K562 (cell line): ENCODE measurements around the gene CTDSPL. TPM values are rescaled to one million over a fixed set of nuclear protein-coding genes. Genes with fewer than 3 reads are reported as not detected.
A peak's percentile ranks its signal among the peaks of the same experiment; 100 is the strongest.

Experiments
- ARID2 ChIP-seq: fragments of 450-650 bp; IDR thresholded peaks from 2 replicates; pipeline ENCODE4 v1.6.1; 2017; ENCODE audit warnings: antibody characterized with exemption, mild to moderate bottlenecking
- ARNT ChIP-seq, 2 experiments: fragments of 450-650 bp; IDR thresholded peaks; 2 replicates each; pipeline ENCODE4 v1.6.1; 2016; ENCODE audit warnings: mild to moderate bottlenecking in 1 of 2
- BCL6 ChIP-seq: fragments of 250-450 bp; sonication (Bioruptor Pico); IDR thresholded peaks from 2 replicates; pipeline ENCODE4 v1.4.0; 2020
- GABPB1 ChIP-seq: sonication (generic); formaldehyde crosslinking; IDR thresholded peaks from 2 replicates; pipeline ENCODE4 v1.8.0; 2022; ENCODE audit warnings: mild to moderate bottlenecking, missing genetic modification reagents
- MCM5 ChIP-seq: fragments of 450-650 bp; IDR thresholded peaks from 2 replicates; pipeline ENCODE4 v1.6.1; 2016; ENCODE audit warnings: low read depth
- MED1 ChIP-seq: sonication (generic); formaldehyde crosslinking; IDR thresholded peaks from 2 replicates; pipeline ENCODE4 v1.8.1; 2023; ENCODE audit warnings: missing genetic modification reagents, borderline replicate concordance
- MITF ChIP-seq: IDR thresholded peaks from 2 replicates; pipeline ENCODE4 v1.6.1; 2014; ENCODE audit warnings: antibody characterized with exemption
- PATZ1 ChIP-seq: fragments of 250-450 bp; sonication (Bioruptor Pico); IDR thresholded peaks from 2 replicates; pipeline ENCODE4 v1.5.0; 2020; ENCODE audit warnings: mild to moderate bottlenecking, borderline replicate concordance
- SMC3 ChIP-seq: conservative IDR thresholded peaks from 2 replicates; pipeline ENCODE4 v1.6.1; 2011; ENCODE audit warnings: low read depth, low read length, improper control_type of control experiment; ENCODE audit not compliant: insufficient read depth
- WHSC1 ChIP-seq: IDR thresholded peaks from one replicate; pipeline ENCODE4 v1.6.1; 2012; ENCODE audit warnings: low read length, control low read depth, inconsistent platforms
- ZFP91 ChIP-seq: sonication (generic); formaldehyde crosslinking; IDR thresholded peaks from 2 replicates; pipeline ENCODE4 v1.8.0; 2022; ENCODE audit warnings: mild to moderate bottlenecking, missing genetic modification reagents
- ZNF253 ChIP-seq: fragments of 250-450 bp; sonication (Bioruptor Pico); conservative IDR thresholded peaks from 2 replicates; pipeline ENCODE4 v1.6.1; 2021; ENCODE audit warnings: mild to moderate bottlenecking
- ZNF318 ChIP-seq, 2 experiments: fragments of 450-650 bp; IDR thresholded peaks; 2 replicates each; pipeline ENCODE4 v1.6.1; 2016; ENCODE audit warnings: mild to moderate bottlenecking in 2 of 2, borderline replicate concordance in 1 of 2, low read depth in 1 of 2, moderate library complexity in 1 of 2
- ZNF766 ChIP-seq: fragments of 200-800 bp; sonication (Bioruptor generic); conservative IDR thresholded peaks from 2 replicates; pipeline ENCODE4 v1.6.1; 2016; ENCODE audit warnings: missing genetic modification characterization, missing compliant biosample characterization
- polyA plus RNA-seq, 8 experiments: library from polyadenylated mRNA; depleted of rRNA in 4 of 8; stranded (reverse) in 5 of 8; unstranded in 3 of 8; fragments of >200 nt; fragmentation: Nextera tagmentation in 2 of 8; fragmentation: Illumina TruSeq in 1 of 8; extraction: Ambion mirVana in 2 of 8; extraction: Trizol in 1 of 8; gene quantifications; 2 replicates each; pipeline versions ENCODE4 v1.2.1 to v1.2.3, GENCODE V29; 2011 to 2014; ENCODE audit warnings: inconsistent platforms in 1 of 8, missing spikeins in 1 of 8
- total RNA-seq, 7 experiments: library from RNA; depleted of rRNA in 6 of 7; stranded (reverse); fragments of >200 nt in 6 of 7; fragmentation: Illumina TruSeq in 2 of 7; extraction: Trizol in 2 of 7; gene quantifications; 2 replicates each; pipeline versions ENCODE4 v1.2.1 to v1.2.3, GENCODE V29; 2011 to 2021; ENCODE audit warnings: low replicate concordance in 1 of 7

The CTDSPL gene
- total and polyA plus RNA-seq, 9 of the 15 experiments (the other 6 are each of a cell fraction or from before 2014, with no cell fraction given) = 5.1 to 19.3 (median 11.3) TPM

- 0 out of 2 replicates have a peak, but pooled peaks have one; percentile 26 for TF ChIP-seq PATZ1 (CRISPR knock-in tag)
- no peak for TF ChIP-seq BCL6 (CRISPR knock-in tag)
- TF ChIP-seq ARID2 = peak; percentile 86
- peak; percentile 98 for TF ChIP-seq SMC3
- no peak for TF ChIP-seq WHSC1
- TF ChIP-seq MITF = no peak
- no peak for TF ChIP-seq ZNF253 (CRISPR knock-in tag)
- TF ChIP-seq ZFP91 (CRISPR knock-in tag) = no peak
- no peak for TF ChIP-seq ZNF766 (CRISPR knock-in tag)
- no peak for TF ChIP-seq ZNF318 (IDR thresholded peaks at IDR 0.05; ENCODE audit: borderline replicate concordance in 1 of 2, low read depth in 1 of 2)
- no peak for TF ChIP-seq GABPB1 (CRISPR knock-in tag)
- no peak for TF ChIP-seq MED1
- peak in 1 of 2 experiments; percentile 31; a peak in 1 of 4 replicates for TF ChIP-seq ARNT (IDR thresholded peaks at IDR 0.05)
- no peak for TF ChIP-seq MCM5
Measured at GRCh38 chr3:37855363-37855970, 6.2 kb upstream of the CTDSPL start (continued).
